GM12873 (cell line): ENCODE measurements around the gene MEG3.

Experiments used
- CTCF ChIP-seq: IDR thresholded peaks from 2 replicates; pipeline ENCODE4 v1.5.1; 2012; ENCODE audit warnings: low read depth, mild to moderate bottlenecking, moderate library complexity, low read length, control low read depth; ENCODE audit not compliant: insufficient read depth; ENCODE audit errors: missing control alignments

The MEG3 gene

GRCh38 chr14:100822532-100823296, 3.2 kb upstream of the MEG3 start:
- no peak for TF ChIP-seq CTCF

- TF ChIP-seq CTCF: no peak
These were observed 2.4 kb upstream of the MEG3 start for GRCh38 chr14:100823413-100824080.

- no peak for TF ChIP-seq CTCF
These were observed 1.8 kb upstream of the MEG3 start for GRCh38 chr14:100824091-100824551.

GRCh38 chr14:100824901-100825712, 811 bp upstream of the MEG3 start:
- TF ChIP-seq CTCF: no peak

GRCh38 chr14:100826391-100827100, 628 bp downstream of the MEG3 start:
- no peak for TF ChIP-seq CTCF

GRCh38 chr14:100827101-100828021, 1.4 kb downstream of the MEG3 start:
- no peak for TF ChIP-seq CTCF
